ENCODE measurements around the gene SMTN.

SMTN gene

GRCh38 chr22:31130873-31131272 lies 49.8 kb downstream of the SMTN start:
- no peaks in the 10 kb centered on the region for H3K36me3 Mint-ChIP-seq (ENCODE audit: low read depth)
- H3K27me3 Mint-ChIP-seq (ENCODE audit: low read depth), result no peaks in the 10 kb centered on the region
- no peak overlapping the region for H3K27ac Mint-ChIP-seq
- no peaks in the 10 kb centered on the region for H3K4me1 Mint-ChIP-seq (ENCODE audit: low read depth)
- no peak overlapping the region for H3K4me3 Mint-ChIP-seq
- H3K9me3 Mint-ChIP-seq, result no peaks in the 10 kb centered on the region

GRCh38 chr22:31133911-31134310 lies 52.8 kb downstream of the SMTN start:
- no peak overlapping the region for H3K27ac Mint-ChIP-seq
- H3K36me3 Mint-ChIP-seq (ENCODE audit: low read depth), result no peaks in the 10 kb centered on the region
- H3K4me1 Mint-ChIP-seq (ENCODE audit: low read depth), result no peaks in the 10 kb centered on the region
- H3K4me3 Mint-ChIP-seq, result no peak overlapping the region
- H3K9me3 Mint-ChIP-seq, result no peaks in the 10 kb centered on the region
- no peaks in the 10 kb centered on the region for H3K27me3 Mint-ChIP-seq (ENCODE audit: low read depth)

- Mint-ChIP-seq H3K4me1 (ENCODE audit: low read depth) (no peaks in the 10 kb centered on the region), H3K27me3 (ENCODE audit: low read depth) (no peaks in the 10 kb centered on the region), H3K36me3 (ENCODE audit: low read depth) (no peaks in the 10 kb centered on the region), H3K4me3 (no peak overlapping the region), H3K27ac (no peak overlapping the region), H3K9me3 (no peaks in the 10 kb centered on the region)
These were observed 53.6 kb downstream of the SMTN start for GRCh38 chr22:31134688-31135087.

- H3K9me3 Mint-ChIP-seq, result no peaks in the 10 kb centered on the region
- H3K36me3 Mint-ChIP-seq (ENCODE audit: low read depth), result no peaks in the 10 kb centered on the region
- H3K4me3 Mint-ChIP-seq, result no peak overlapping the region
- H3K4me1 Mint-ChIP-seq (ENCODE audit: low read depth), result no peaks in the 10 kb centered on the region
- H3K27me3 Mint-ChIP-seq (ENCODE audit: low read depth), result no peaks in the 10 kb centered on the region
- no peak overlapping the region for H3K27ac Mint-ChIP-seq
These were observed 54.6 kb downstream of the SMTN start for GRCh38 chr22:31135706-31136105.

GRCh38 chr22:31136155-31136554 lies 55.0 kb downstream of the SMTN start:
- Mint-ChIP-seq H3K27ac (no peak overlapping the region), H3K4me1 (ENCODE audit: low read depth) (no peaks in the 10 kb centered on the region), H3K36me3 (ENCODE audit: low read depth) (no peaks in the 10 kb centered on the region), H3K4me3 (no peak overlapping the region), H3K27me3 (ENCODE audit: low read depth) (no peaks in the 10 kb centered on the region), H3K9me3 (no peaks in the 10 kb centered on the region)

GRCh38 chr22:31136711-31137110 lies 55.6 kb downstream of the SMTN start:
- H3K4me1 Mint-ChIP-seq (ENCODE audit: low read depth), result no peaks in the 10 kb centered on the region
- H3K27me3 Mint-ChIP-seq (ENCODE audit: low read depth), result no peaks in the 10 kb centered on the region
- no peaks in the 10 kb centered on the region for H3K9me3 Mint-ChIP-seq
- no peak overlapping the region for H3K4me3 Mint-ChIP-seq
- H3K36me3 Mint-ChIP-seq (ENCODE audit: low read depth), result no peaks in the 10 kb centered on the region
- no peak overlapping the region for H3K27ac Mint-ChIP-seq

DNA sequence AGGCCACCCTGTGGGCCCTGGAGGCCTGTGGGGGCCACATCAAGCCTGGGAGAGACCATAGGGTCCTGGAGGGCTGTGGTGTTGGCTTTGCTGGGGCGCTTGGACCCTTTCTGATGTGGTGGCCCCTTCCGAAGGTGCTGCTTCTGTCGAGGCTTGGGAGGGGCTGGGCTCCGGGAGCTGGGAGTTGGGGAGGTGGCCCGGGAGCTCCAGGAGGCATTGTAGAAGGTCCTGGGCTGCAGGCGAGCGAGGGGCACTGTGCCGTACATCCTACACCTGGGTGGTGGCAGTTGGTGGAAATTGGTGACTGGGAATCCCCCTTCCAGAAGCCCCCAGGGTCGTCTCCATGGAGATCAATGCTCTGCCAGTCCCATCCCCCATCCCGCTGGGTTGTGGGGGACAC lies 56.6 kb downstream of the SMTN start:
- H3K36me3 Mint-ChIP-seq (ENCODE audit: low read depth), result no peaks in the 10 kb centered on the region
- H3K9me3 Mint-ChIP-seq, result no peaks in the 10 kb centered on the region
- H3K4me1 Mint-ChIP-seq (ENCODE audit: low read depth), result no peaks in the 10 kb centered on the region

GRCh38 chr22:31138126-31138525 lies 57.0 kb downstream of the SMTN start:
- H3K36me3 Mint-ChIP-seq (ENCODE audit: low read depth), result no peaks in the 10 kb centered on the region
- H3K27me3 Mint-ChIP-seq (ENCODE audit: low read depth), result no peaks in the 10 kb centered on the region
- H3K4me1 Mint-ChIP-seq (ENCODE audit: low read depth), result peaks cover under 1% of the 10 kb centered on the region
- H3K9me3 Mint-ChIP-seq, result no peaks in the 10 kb centered on the region
- no peak overlapping the region for H3K27ac Mint-ChIP-seq
- H3K4me3 Mint-ChIP-seq, result no peak overlapping the region

More for the DNA sequence above, 56.6 kb downstream of the SMTN start:
- Mint-ChIP-seq H3K27ac (no peak overlapping the region), H3K4me3 (no peak overlapping the region), H3K27me3 (ENCODE audit: low read depth) (no peaks in the 10 kb centered on the region)

GRCh38 chr22:31139066-31139465 lies 57.9 kb downstream of the SMTN start:
- Mint-ChIP-seq H3K4me1 (ENCODE audit: low read depth) (peaks cover 8% of the 10 kb centered on the region), H3K27ac (no peak overlapping the region), H3K9me3 (no peaks in the 10 kb centered on the region), H3K36me3 (ENCODE audit: low read depth) (no peaks in the 10 kb centered on the region), H3K4me3 (no peak overlapping the region), H3K27me3 (ENCODE audit: low read depth) (no peaks in the 10 kb centered on the region)

- Mint-ChIP-seq H3K36me3 (ENCODE audit: low read depth) (no peaks in the 10 kb centered on the region), H3K9me3 (no peaks in the 10 kb centered on the region), H3K27ac (no peak within 1 kb of the TSS), H3K27me3 (ENCODE audit: low read depth) (no peaks in the 10 kb centered on the region), H3K4me3 (no peak within 1 kb of the TSS), H3K4me1 (ENCODE audit: low read depth) (peaks cover 11% of the 10 kb centered on the region)
These were observed 59.0 kb downstream of the SMTN start, which contains the start of gene PLA2G3 for GRCh38 chr22:31139866-31140716. TSS of gene PLA2G3 (minus strand) at chr22:31140508. CDS start at chr22:31140354, 154 bp downstream.

- Mint-ChIP-seq H3K4me3 (no peak overlapping the region), H3K9me3 (no peaks in the 10 kb centered on the region), H3K36me3 (ENCODE audit: low read depth) (no peaks in the 10 kb centered on the region), H3K27ac (no peak overlapping the region), H3K4me1 (ENCODE audit: low read depth) (peaks cover 11% of the 10 kb centered on the region), H3K27me3 (ENCODE audit: low read depth) (no peaks in the 10 kb centered on the region)
These were observed 59.6 kb downstream of the SMTN start for GRCh38 chr22:31140746-31141145.

DNA sequence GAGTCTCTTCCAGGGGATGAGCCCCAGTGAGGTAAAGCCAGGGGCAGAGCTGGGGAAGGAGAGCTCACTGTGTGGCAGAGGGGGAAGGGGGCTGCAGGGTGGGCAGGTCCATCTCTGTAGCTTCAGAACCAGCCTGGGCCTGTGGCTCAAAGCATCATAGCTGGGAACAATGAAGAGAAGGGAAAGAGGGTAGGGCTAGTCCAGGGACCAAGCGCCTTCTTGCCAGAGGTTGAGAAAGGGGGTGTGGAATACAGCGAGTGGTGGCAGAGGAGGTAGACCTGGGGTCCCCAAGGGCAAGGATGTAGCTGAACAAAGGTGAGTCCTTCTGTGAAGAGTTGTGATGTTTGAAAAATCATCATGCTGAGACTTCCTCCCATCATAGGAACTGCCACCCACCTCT lies 60.4 kb downstream of the SMTN start:
- Mint-ChIP-seq H3K36me3 (ENCODE audit: low read depth) (no peaks in the 10 kb centered on the region), H3K4me3 (no peak overlapping the region), H3K27ac (no peak overlapping the region), H3K27me3 (ENCODE audit: low read depth) (no peaks in the 10 kb centered on the region), H3K9me3 (no peaks in the 10 kb centered on the region), H3K4me1 (ENCODE audit: low read depth) (peaks cover 11% of the 10 kb centered on the region)

DNA sequence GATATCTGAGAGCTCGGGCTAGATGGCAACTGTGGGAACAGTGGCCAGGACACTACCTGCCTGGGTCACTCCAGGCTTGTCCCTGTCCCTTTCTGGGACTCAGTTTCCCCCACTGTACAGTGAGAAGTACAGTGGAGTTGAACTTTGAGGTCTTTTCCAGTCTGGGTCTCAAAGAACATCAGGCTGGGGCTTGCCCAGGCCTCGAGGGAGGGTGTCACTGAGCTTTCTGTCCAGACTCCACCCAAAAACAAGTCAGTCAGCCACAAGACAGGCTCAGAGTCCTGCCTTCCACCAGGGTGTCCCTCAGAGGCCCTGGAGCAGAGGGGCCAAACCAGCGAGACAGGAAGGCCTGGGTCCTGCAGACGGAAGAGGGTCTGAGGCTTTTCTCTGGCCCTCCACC lies 61.2 kb downstream of the SMTN start:
- no peak overlapping the region for H3K27ac Mint-ChIP-seq
- H3K9me3 Mint-ChIP-seq, result peaks cover 3% of the 10 kb centered on the region
- H3K4me1 Mint-ChIP-seq (ENCODE audit: low read depth), result peaks cover 11% of the 10 kb centered on the region
- no peaks in the 10 kb centered on the region for H3K27me3 Mint-ChIP-seq (ENCODE audit: low read depth)
- no peak overlapping the region for H3K4me3 Mint-ChIP-seq
- H3K36me3 Mint-ChIP-seq (ENCODE audit: low read depth), result no peaks in the 10 kb centered on the region

DNA sequence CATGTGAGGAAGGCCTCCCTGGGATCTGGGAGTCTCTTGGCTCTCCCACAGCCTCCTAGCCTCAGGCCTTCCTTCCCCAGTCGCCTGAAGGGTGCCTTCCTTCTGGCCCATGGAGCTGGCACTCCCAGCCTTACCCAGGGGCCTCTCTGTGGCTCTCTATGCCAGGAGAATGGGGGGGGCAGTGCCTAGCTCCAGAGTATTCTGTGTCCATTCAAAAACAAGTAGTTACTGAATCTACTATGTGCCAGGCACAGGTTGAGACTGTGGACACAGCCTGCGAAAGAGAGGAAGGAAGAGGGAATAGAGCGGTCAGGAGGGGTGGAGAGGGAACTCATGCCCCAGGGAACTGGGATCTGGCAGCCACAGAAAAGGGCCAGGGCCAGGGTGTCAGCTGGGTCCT lies 61.9 kb downstream of the SMTN start:
- H3K27ac Mint-ChIP-seq, result no peak overlapping the region
- peaks cover 11% of the 10 kb centered on the region for H3K4me1 Mint-ChIP-seq (ENCODE audit: low read depth)
- no peaks in the 10 kb centered on the region for H3K27me3 Mint-ChIP-seq (ENCODE audit: low read depth)
- peaks cover 3% of the 10 kb centered on the region for H3K9me3 Mint-ChIP-seq
- no peak overlapping the region for H3K4me3 Mint-ChIP-seq
- no peaks in the 10 kb centered on the region for H3K36me3 Mint-ChIP-seq (ENCODE audit: low read depth)

DNA sequence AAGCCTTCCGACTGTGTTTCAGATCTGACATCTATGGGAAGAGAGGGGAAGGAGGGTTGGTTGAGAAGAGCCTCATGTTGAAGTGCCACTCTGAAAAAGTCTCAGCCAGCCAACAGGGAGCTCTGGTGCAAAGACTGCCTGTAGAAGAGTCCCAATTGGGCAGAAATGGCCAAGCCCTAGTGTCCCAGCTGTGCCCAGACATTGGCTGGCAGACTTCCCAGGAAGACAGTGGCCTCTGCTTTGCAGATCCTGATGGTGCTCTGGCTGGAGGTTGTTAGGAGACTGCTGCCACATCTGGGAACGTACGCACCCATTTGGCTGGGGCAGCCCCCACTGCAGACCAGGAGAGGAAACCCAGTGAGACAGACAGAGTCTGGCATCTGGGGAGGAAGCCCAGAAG lies 62.4 kb downstream of the SMTN start:
- Mint-ChIP-seq H3K27ac (no peak overlapping the region), H3K4me1 (ENCODE audit: low read depth) (peaks cover 11% of the 10 kb centered on the region), H3K4me3 (no peak overlapping the region), H3K27me3 (ENCODE audit: low read depth) (no peaks in the 10 kb centered on the region), H3K36me3 (ENCODE audit: low read depth) (no peaks in the 10 kb centered on the region), H3K9me3 (peaks cover 3% of the 10 kb centered on the region)
